ENCODE data around the gene ZSCAN25.

The ZSCAN25 gene

GRCh38 chr7:99679032-99679399, 62.3 kb downstream of the ZSCAN25 start:
- TF ChIP-seq CTCF (IDR thresholded peaks at IDR 0.05; ENCODE audit: low read depth, low read length, missing control alignments), result no peak
- in situ Hi-C loops (cut with HindIII; ENCODE audit: low sequenced_read_pairs), result no loop called here
- no peak overlapping the region for H3K4me3 ChIP-seq (ENCODE audit: low read depth, low read length)

GRCh38 chr7:99679400-99680191, 62.9 kb downstream of the ZSCAN25 start, which contains the start of gene CYP3A5:
TSS of gene CYP3A5 (minus strand) at chr7:99679996. CDS start at chr7:99679896, 100 bp downstream.
- in situ Hi-C loops (cut with HindIII; ENCODE audit: low sequenced_read_pairs), result no loop called here
- H3K4me3 ChIP-seq (ENCODE audit: low read depth, low read length), result no peak within 1 kb of the TSS
- DNase-seq (ENCODE audit: low read depth), result no peak
- TF ChIP-seq CTCF (IDR thresholded peaks at IDR 0.05; ENCODE audit: low read depth, low read length, missing control alignments), result no peak

More at GRCh38 chr7:99679032-99679399, 62.3 kb downstream of the ZSCAN25 start:
- DNase-seq (ENCODE audit: low read depth), result no peak

All from astrocyte of the cerebellum (primary cell).